Measurements from ENCODE around the gene JMJD1C. TPM values are rescaled to one million over a fixed set of nuclear protein-coding genes. Genes with fewer than 3 reads are reported as not detected.

JMJD1C gene
- total and polyA plus RNA-seq, 2 donors (not counting 3 experiments of a cell fraction or from before 2014, with no cell fraction given), result 32.1 to 97.1 TPM

GRCh38 chr10:63374991-63375390 is 90.8 kb downstream of the JMJD1C start:
- Histone ChIP-seq H3K27me3 (ENCODE audit: control insufficient read depth in 2 of 2, insufficient read depth in 2 of 2, low read length in 2 of 2) (no peaks in the 10 kb centered on the region), H4K20me1 (replicated peaks; ENCODE audit: control insufficient read depth, extremely low read depth, insufficient read depth, low read length) (no peaks in the 10 kb centered on the region), H3K9me3 (replicated peaks; ENCODE audit: control insufficient read depth, insufficient read depth, low read length) (no peaks in the 10 kb centered on the region), H2AFZ (ENCODE audit: low read depth, low read length) (no peak overlapping the region), H3K4me2 (ENCODE audit: insufficient read depth, low read length) (peak overlapping the region; percentile 56), H3K9me1 (replicated peaks; ENCODE audit: control insufficient read depth, extremely low read depth, insufficient read depth, low read length) (no peaks in the 10 kb centered on the region), H3K4me1 (ENCODE audit: control insufficient read depth, extremely low read depth, insufficient read depth, low read length) (peaks cover 22% of the 10 kb centered on the region), H3K36me3 (ENCODE audit: control insufficient read depth in 2 of 2, extremely low read depth in 1 of 2, insufficient read depth in 2 of 2, low read length in 2 of 2) (no peaks in the 10 kb centered on the region), H3K27ac (ENCODE audit: insufficient read depth, low read depth, low read length) (peak overlapping the region; percentile 24), H3K4me3 (replicated peaks in 1 of 3; ENCODE audit: insufficient read depth in 1 of 3, low read depth in 1 of 3, low read length in 3 of 3) (no peak overlapping the region), H3K79me2 (ENCODE audit: control insufficient read depth, insufficient read depth, low read length) (peaks cover 36% of the 10 kb centered on the region), H3K9ac (replicated peaks; ENCODE audit: extremely low read depth, insufficient read depth, low read length) (no peak overlapping the region)
- TF ChIP-seq EZH2 (IDR thresholded peaks at IDR 0.05; ENCODE audit: borderline replicate concordance, low read depth, low read length, severe bottlenecking) (no peak), POLR2A (IDR thresholded peaks at IDR 0.05; ENCODE audit: low read depth, low read length) (no peak), CTCF (IDR thresholded peaks at IDR 0.05; ENCODE audit: extremely low read depth in 1 of 2, insufficient read depth in 1 of 2, low read depth in 1 of 2, low read length in 2 of 2) (no peak), JUN (IDR thresholded peaks at IDR 0.05; ENCODE audit: borderline replicate concordance, insufficient read depth, insufficient read length, low read depth) (peak; percentile 58), FOS (IDR thresholded peaks at IDR 0.05; ENCODE audit: borderline replicate concordance, insufficient read depth, low read length) (no peak), POLR2AphosphoS5 (IDR thresholded peaks at IDR 0.05; ENCODE audit: insufficient read depth, low read depth, low read length) (no peak)
- dilution Hi-C loops (cut with MboI; ENCODE audit: extremely low pct_ligation_motif_present, low sequenced_read_pairs) (no loop called here), intact Hi-C loops (cut with micrococcal nuclease) (loop anchor here (2.0 to 5.0 kb wide), 2 partner anchors 56 to 158 kb away; no protein-coding TSS in a partner anchor)
- no TSS peak for BruUV-seq (replicated peaks)
- peak; percentile 42 for DNase-seq (ENCODE audit: low read depth, low spot score)
- POLR2A ChIA-PET, result interaction anchor here (0.6 kb wide), 2 partner anchors 19 to 43 kb away, joined by 5 to 10 read pairs; no protein-coding TSS in a partner anchor
- CTCF ChIA-PET, result interaction anchor here (1.1 to 1.5 kb wide), 2 partner anchors 9 to 12 kb away, joined by 3 read pairs; no protein-coding TSS in a partner anchor
- FAIRE-seq, result peak; percentile 64

All from endothelial cell of umbilical vein (primary cell).